SK-N-SH (cell line): ENCODE measurements around the gene EIF4E1B. TPM values are rescaled to one million over a fixed set of nuclear protein-coding genes. Genes with fewer than 3 reads are reported as not detected.

Experiments
- CTCF ChIA-PET: fragments of 300-600, 350-600 bp; formaldehyde crosslinking; extraction: SDS; loops from one replicate; lab custom pipeline; 2021; lab: Yijun Ruan, JAX
- POLR2A ChIA-PET: fragments of 350-600 bp; sonication (Branson Sonifier 250); formaldehyde crosslinking; extraction: SDS; loops from one replicate; lab custom pipeline; 2020; ENCODE audit warnings: antibody characterized with exemption, inconsistent platforms; lab: Yijun Ruan, JAX
- DNase-seq: peaks from one replicate; pipeline ENCODE4 v3.0.0; 2012
- H2AFZ ChIP-seq: fragments of 200-600 bp; sonication (generic); 2 replicates; pipeline ENCODE4 v1.8.1; 2016; ENCODE audit warnings: antibody characterized with exemption, mild to moderate bottlenecking, low read depth
- H3F3A ChIP-seq: fragments of 200-600 bp; sonication (generic); replicated peaks from 2 replicates; pipeline ENCODE3; 2016; ENCODE audit warnings: antibody characterized with exemption, mild to moderate bottlenecking; ENCODE audit not compliant: insufficient read depth
- H3K27ac ChIP-seq, 2 experiments: fragments of 200-500 bp in 1 of 2; fragments of 200-600 bp in 1 of 2; sonication (Bioruptor generic) in 1 of 2; sonication (generic), shearing (Covaris generic) in 1 of 2; 2 replicates each; pipeline versions ENCODE4 v1.5.1 to v1.6.1; 2014 to 2016; ENCODE audit warnings: low read depth in 2 of 2, inconsistent platforms in 1 of 2, low read length in 1 of 2, mild to moderate bottlenecking in 1 of 2, mixed read lengths in 1 of 2
- H3K27me3 ChIP-seq: fragments of 200-600 bp; sonication (generic), shearing (Covaris generic); 2 replicates; pipeline ENCODE4 v1.6.1; 2016; ENCODE audit warnings: mixed run types; ENCODE audit not compliant: insufficient read depth
- H3K36me3 ChIP-seq, 2 experiments: fragments of 200-500 bp in 1 of 2; fragments of 200-600 bp in 1 of 2; sonication (Bioruptor generic) in 1 of 2; sonication (generic) in 1 of 2; replicated peaks in 1 of 2; 2 replicates each; pipeline versions ENCODE3 to v1.5.1; 2014 to 2016; ENCODE audit warnings: low read length in 1 of 2, mild to moderate bottlenecking in 1 of 2; ENCODE audit not compliant: insufficient read depth in 2 of 2, control insufficient read depth in 1 of 2
- H3K4me1 ChIP-seq, 2 experiments: fragments of 200-500 bp in 1 of 2; fragments of 200-600 bp in 1 of 2; sonication (Bioruptor generic) in 1 of 2; sonication (generic), shearing (Covaris generic) in 1 of 2; 2 replicates each; pipeline versions ENCODE4 v1.5.1 to v1.6.1; 2014 to 2016; ENCODE audit warnings: low read depth in 1 of 2, low read length in 1 of 2, mixed run types in 1 of 2; ENCODE audit not compliant: insufficient read depth in 2 of 2, control insufficient read depth in 1 of 2
- H3K4me2 ChIP-seq: fragments of 200-600 bp; sonication (generic), shearing (Covaris generic); 2 replicates; pipeline ENCODE4 v1.6.1; 2017; ENCODE audit warnings: mixed run types
- H3K4me3 ChIP-seq, 2 experiments: fragments of 200-500 bp in 1 of 2; fragments of 200-600 bp in 1 of 2; sonication (Bioruptor generic) in 1 of 2; sonication (generic), shearing (Covaris generic) in 1 of 2; 2 replicates each; pipeline versions ENCODE4 v1.5.1 to v1.8.1; 2014 to 2016; ENCODE audit warnings: low read depth in 2 of 2, inconsistent platforms in 1 of 2, low read length in 1 of 2, mild to moderate bottlenecking in 1 of 2, mixed read lengths in 1 of 2, moderate library complexity in 1 of 2
- H3K79me2 ChIP-seq: fragments of 200-600 bp; sonication (generic); 2 replicates; pipeline ENCODE4 v1.8.1; 2017; ENCODE audit warnings: mild to moderate bottlenecking; ENCODE audit not compliant: insufficient read depth
- H3K9ac ChIP-seq: fragments of 200-600 bp; sonication (generic); 2 replicates; pipeline ENCODE4 v1.6.1; 2017; ENCODE audit warnings: mixed run types
- H3K9me2 ChIP-seq: fragments of 200-600 bp; sonication (generic); 2 replicates; pipeline ENCODE4 v1.6.1; 2017; ENCODE audit warnings: mixed run types
- H3K9me3 ChIP-seq: fragments of 200-600 bp; sonication (generic); 2 replicates; pipeline ENCODE4 v1.6.1; 2017; ENCODE audit warnings: mixed run types, mild to moderate bottlenecking, moderate library complexity
- H4K20me1 ChIP-seq: fragments of 200-600 bp; sonication (generic); 2 replicates; pipeline ENCODE4 v1.6.1; 2017; ENCODE audit warnings: mild to moderate bottlenecking, mixed run types; ENCODE audit not compliant: insufficient read depth
- ELF1 ChIP-seq: IDR thresholded peaks from 2 replicates; pipeline ENCODE4 v1.4.0; 2012
- FOSL2 ChIP-seq: IDR thresholded peaks from 2 replicates; pipeline ENCODE4 v1.4.0; 2012; ENCODE audit warnings: low read depth, mild to moderate bottlenecking, moderate library complexity, borderline replicate concordance
- FOXJ3 ChIP-seq: sonication (generic); formaldehyde crosslinking; IDR thresholded peaks from 2 replicates; pipeline ENCODE4 v1.5.1; 2020; ENCODE audit warnings: mild to moderate bottlenecking, missing genetic modification reagents
- FOXM1 ChIP-seq: IDR thresholded peaks from 2 replicates; pipeline ENCODE4 v1.4.0; 2012; ENCODE audit warnings: low read depth, mild to moderate bottlenecking
- GABPA ChIP-seq: IDR thresholded peaks from 2 replicates; pipeline ENCODE4 v1.4.0; 2012; ENCODE audit warnings: low read depth, mild to moderate bottlenecking
- GATA2 ChIP-seq: sonication (generic); formaldehyde crosslinking; IDR thresholded peaks from 2 replicates; pipeline ENCODE4 v1.5.0; 2020; ENCODE audit warnings: mild to moderate bottlenecking, missing genetic modification reagents
- MXI1 ChIP-seq: IDR thresholded peaks from 2 replicates; pipeline ENCODE4 v1.6.1; 2012; ENCODE audit warnings: mild to moderate bottlenecking, low read depth, low read length, improper control_type of control experiment
- NFIC ChIP-seq: IDR thresholded peaks from 2 replicates; pipeline ENCODE4 v1.4.0; 2012; ENCODE audit warnings: borderline replicate concordance
- NRF1 ChIP-seq: IDR thresholded peaks from 2 replicates; pipeline ENCODE4 v1.6.1; 2012; ENCODE audit warnings: low read depth, mild to moderate bottlenecking, low read length
- POLR2AphosphoS5 ChIP-seq: IDR thresholded peaks from 2 replicates; pipeline ENCODE4 v1.6.1; 2012; ENCODE audit warnings: low read depth, low read length
- RAD21 ChIP-seq: IDR thresholded peaks from 2 replicates; pipeline ENCODE4 v1.6.1; 2012; ENCODE audit warnings: mild to moderate bottlenecking, low read length
- RCOR1 ChIP-seq: fragments of 150-350 bp; IDR thresholded peaks from 2 replicates; pipeline ENCODE4 v1.6.1; 2017; ENCODE audit warnings: antibody characterized with exemption, low read length
- RFX5 ChIP-seq: IDR thresholded peaks from 2 replicates; pipeline ENCODE4 v1.6.1; 2012; ENCODE audit warnings: mild to moderate bottlenecking, improper control_type of control experiment, low read length
- RXRA ChIP-seq: IDR thresholded peaks from 2 replicates; pipeline ENCODE4 v1.4.0; 2012; ENCODE audit warnings: low read depth, mild to moderate bottlenecking, borderline replicate concordance
- SMC3 ChIP-seq: IDR thresholded peaks from 2 replicates; pipeline ENCODE4 v1.6.1; 2012; ENCODE audit warnings: low read depth, low read length, improper control_type of control experiment
- TCF12 ChIP-seq: IDR thresholded peaks from 2 replicates; pipeline ENCODE4 v1.4.0; 2012
- TEAD4 ChIP-seq: IDR thresholded peaks from 2 replicates; pipeline ENCODE4 v1.4.0; 2012; ENCODE audit warnings: mild to moderate bottlenecking, borderline replicate concordance; ENCODE audit not compliant: insufficient read depth
- YY1 ChIP-seq: IDR thresholded peaks from 2 replicates; pipeline ENCODE4 v1.4.0; 2012; ENCODE audit warnings: low read depth, mild to moderate bottlenecking
- WGBS: methylation state at CpG from one replicate; pipeline ENCODE4 v1.1.6; 2017; ENCODE audit warnings: low lambda C conversion rate; 5-methylcytosine and 5-hydroxymethylcytosine counted together
- polyA plus RNA-seq, 3 experiments: library from polyadenylated mRNA; depleted of rRNA; stranded (reverse); fragments of >200 nt; gene quantifications; 2 replicates each; pipeline ENCODE4 v1.2.3, GENCODE V29; 2012
- TF ChIP-seq, protein P1 (sequence below): IDR thresholded peaks from 2 replicates; pipeline ENCODE4 v1.4.0; 2012; ENCODE audit warnings: low read depth, borderline replicate concordance
- TF ChIP-seq, protein P2 (sequence below): fragments of 150-350 bp; IDR thresholded peaks from 2 replicates; pipeline ENCODE4 v1.6.1; 2016; ENCODE audit warnings: mild to moderate bottlenecking, low read depth, low read length
- TF ChIP-seq, protein P3 (sequence below): fragments of 150-350 bp; IDR thresholded peaks from 2 replicates; pipeline ENCODE4 v1.6.1; 2017; ENCODE audit warnings: antibody characterized with exemption, low read length, low read depth, borderline replicate concordance
- TF ChIP-seq, protein P4 (sequence below): IDR thresholded peaks from 2 replicates; pipeline ENCODE4; 2012
- TF ChIP-seq, protein P5 (sequence below): fragments of 200-600 bp; sonication (generic); IDR thresholded peaks from 2 replicates; pipeline ENCODE4 v1.6.1; 2017; ENCODE audit warnings: antibody characterized with exemption, mild to moderate bottlenecking, moderate library complexity

Gene EIF4E1B
- polyA plus RNA-seq, 1 of the 3 experiments (the other 2 are of a cell fraction) = not detected

DNA sequence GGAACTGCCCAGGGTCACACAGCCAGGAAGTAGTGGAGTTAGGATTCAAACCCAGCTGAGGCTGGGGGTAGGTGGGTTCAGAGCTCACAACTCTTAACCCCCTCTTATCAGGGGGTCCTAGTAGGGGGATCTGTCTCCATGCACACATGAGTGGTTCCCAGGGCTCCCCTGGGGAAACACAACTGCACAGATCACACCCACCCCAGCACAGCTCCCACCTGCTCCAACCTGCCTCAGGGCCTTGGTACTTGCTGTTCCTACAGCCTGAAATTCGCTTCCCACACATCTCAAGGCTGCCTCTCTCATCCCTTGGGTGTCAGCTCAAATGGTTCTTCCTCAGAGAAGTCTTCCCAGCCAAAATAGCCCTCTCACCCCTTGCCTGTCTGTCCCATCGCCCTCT, 5.0 kb upstream of the EIF4E1B start (continued):
- TF ChIP-seq, protein P1, sequence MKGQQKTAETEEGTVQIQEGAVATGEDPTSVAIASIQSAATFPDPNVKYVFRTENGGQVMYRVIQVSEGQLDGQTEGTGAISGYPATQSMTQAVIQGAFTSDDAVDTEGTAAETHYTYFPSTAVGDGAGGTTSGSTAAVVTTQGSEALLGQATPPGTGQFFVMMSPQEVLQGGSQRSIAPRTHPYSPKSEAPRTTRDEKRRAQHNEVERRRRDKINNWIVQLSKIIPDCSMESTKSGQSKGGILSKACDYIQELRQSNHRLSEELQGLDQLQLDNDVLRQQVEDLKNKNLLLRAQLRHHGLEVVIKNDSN = no peak
- TF ChIP-seq SMC3 (no peak), RAD21 (no peak), RXRA (no peak), NFIC (no peak), TEAD4 (no peak), MXI1 (no peak), RFX5 (no peak), FOXJ3 (CRISPR knock-in tag) (no peak), TCF12 (no peak)
- TF ChIP-seq, protein P2, sequence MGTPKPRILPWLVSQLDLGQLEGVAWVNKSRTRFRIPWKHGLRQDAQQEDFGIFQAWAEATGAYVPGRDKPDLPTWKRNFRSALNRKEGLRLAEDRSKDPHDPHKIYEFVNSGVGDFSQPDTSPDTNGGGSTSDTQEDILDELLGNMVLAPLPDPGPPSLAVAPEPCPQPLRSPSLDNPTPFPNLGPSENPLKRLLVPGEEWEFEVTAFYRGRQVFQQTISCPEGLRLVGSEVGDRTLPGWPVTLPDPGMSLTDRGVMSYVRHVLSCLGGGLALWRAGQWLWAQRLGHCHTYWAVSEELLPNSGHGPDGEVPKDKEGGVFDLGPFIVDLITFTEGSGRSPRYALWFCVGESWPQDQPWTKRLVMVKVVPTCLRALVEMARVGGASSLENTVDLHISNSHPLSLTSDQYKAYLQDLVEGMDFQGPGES = no peak
- TF ChIP-seq, protein P3, sequence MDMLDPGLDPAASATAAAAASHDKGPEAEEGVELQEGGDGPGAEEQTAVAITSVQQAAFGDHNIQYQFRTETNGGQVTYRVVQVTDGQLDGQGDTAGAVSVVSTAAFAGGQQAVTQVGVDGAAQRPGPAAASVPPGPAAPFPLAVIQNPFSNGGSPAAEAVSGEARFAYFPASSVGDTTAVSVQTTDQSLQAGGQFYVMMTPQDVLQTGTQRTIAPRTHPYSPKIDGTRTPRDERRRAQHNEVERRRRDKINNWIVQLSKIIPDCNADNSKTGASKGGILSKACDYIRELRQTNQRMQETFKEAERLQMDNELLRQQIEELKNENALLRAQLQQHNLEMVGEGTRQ = no peak

DNA sequence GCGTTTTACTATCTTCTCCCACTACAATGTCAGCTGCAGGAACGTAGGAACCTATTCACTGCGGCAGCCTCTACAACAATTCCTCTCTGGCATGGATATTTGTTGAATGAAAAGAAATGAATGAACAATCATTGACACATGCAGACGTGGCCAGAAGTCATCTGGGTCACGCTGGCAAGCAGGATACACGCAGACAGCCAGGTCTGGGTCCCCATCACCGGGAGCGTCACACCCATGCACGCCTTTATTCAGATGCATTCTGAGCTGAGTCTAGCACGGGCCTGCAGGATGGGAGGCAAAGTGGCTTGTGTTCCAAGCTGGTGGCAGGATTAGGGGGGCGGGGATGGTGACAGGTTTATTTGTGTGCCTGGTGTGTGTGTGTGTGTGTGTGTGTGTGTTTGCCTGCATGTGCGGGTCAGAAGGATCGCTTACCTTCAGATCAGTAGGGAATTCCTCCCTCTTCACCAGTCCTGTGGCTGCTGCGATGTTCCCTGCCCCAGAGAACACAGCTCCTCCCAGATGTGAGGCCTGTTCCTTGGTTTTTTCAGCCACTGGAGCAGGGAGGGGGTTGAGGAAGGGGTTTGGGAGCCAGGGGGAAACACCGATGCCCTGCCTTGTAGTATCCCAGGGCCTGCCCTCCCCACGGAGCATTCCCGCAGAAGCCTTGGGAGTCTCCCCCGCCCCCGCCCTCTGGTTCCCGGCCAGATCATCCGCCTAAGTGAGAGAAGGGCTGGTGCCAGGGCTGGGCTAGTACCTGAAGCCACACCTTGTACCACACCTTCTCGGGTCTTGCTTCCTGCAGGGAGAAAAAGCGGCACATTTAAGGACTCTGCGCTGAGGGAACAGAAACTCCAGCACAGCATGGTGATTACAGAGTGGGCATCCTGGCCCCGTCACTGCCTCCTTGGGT, 4.3 kb upstream of the EIF4E1B start:
- H3K4me3 ChIP-seq = no peak overlapping the region
- no peaks in the 10 kb centered on the region for H3F3A ChIP-seq
- ChIA-PET CTCF (interaction anchor here (1.5 kb wide), 1 partner anchor 47 kb away, joined by 4 read pairs; no protein-coding TSS in a partner anchor), POLR2A (no interaction called here)
- no peak overlapping the region for H3K27ac ChIP-seq
- DNase-seq = no peak
- H3K79me2 ChIP-seq = no peaks in the 10 kb centered on the region
- no peak overlapping the region for H2AFZ ChIP-seq
- no peaks in the 10 kb centered on the region for H3K36me3 ChIP-seq
- H3K9me2 ChIP-seq = no peaks in the 10 kb centered on the region
- H3K4me1 ChIP-seq = peaks cover 0 to 16% of the 10 kb centered on the region in 2 experiments; a peak in 1 of 4 replicates
- no peaks in the 10 kb centered on the region for H4K20me1 ChIP-seq
- 73% methylated on average over 11 of the region's 25 CpGs for WGBS
- H3K4me2 ChIP-seq = no peak overlapping the region
- H3K27me3 ChIP-seq = peaks cover 16% of the 10 kb centered on the region; the same call in 1 of the 2 replicates
- no peak overlapping the region for H3K9ac ChIP-seq
- no peaks in the 10 kb centered on the region for H3K9me3 ChIP-seq
- TF ChIP-seq, protein P4, sequence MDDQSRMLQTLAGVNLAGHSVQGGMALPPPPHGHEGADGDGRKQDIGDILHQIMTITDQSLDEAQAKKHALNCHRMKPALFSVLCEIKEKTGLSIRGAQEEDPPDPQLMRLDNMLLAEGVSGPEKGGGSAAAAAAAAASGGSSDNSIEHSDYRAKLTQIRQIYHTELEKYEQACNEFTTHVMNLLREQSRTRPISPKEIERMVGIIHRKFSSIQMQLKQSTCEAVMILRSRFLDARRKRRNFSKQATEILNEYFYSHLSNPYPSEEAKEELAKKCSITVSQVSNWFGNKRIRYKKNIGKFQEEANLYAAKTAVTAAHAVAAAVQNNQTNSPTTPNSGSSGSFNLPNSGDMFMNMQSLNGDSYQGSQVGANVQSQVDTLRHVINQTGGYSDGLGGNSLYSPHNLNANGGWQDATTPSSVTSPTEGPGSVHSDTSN = no peak
- TF ChIP-seq GATA2 (CRISPR knock-in tag) (no peak), ELF1 (no peak), FOXM1 (no peak), MXI1 (no peak), GABPA (no peak), YY1 (no peak), POLR2AphosphoS5 (no peak), NRF1 (no peak), RXRA (no peak), FOSL2 (no peak), FOXJ3 (CRISPR knock-in tag) (no peak), NFIC (no peak), RCOR1 (no peak)
- TF ChIP-seq, protein P1 = no peak
- TF ChIP-seq, protein P5, sequence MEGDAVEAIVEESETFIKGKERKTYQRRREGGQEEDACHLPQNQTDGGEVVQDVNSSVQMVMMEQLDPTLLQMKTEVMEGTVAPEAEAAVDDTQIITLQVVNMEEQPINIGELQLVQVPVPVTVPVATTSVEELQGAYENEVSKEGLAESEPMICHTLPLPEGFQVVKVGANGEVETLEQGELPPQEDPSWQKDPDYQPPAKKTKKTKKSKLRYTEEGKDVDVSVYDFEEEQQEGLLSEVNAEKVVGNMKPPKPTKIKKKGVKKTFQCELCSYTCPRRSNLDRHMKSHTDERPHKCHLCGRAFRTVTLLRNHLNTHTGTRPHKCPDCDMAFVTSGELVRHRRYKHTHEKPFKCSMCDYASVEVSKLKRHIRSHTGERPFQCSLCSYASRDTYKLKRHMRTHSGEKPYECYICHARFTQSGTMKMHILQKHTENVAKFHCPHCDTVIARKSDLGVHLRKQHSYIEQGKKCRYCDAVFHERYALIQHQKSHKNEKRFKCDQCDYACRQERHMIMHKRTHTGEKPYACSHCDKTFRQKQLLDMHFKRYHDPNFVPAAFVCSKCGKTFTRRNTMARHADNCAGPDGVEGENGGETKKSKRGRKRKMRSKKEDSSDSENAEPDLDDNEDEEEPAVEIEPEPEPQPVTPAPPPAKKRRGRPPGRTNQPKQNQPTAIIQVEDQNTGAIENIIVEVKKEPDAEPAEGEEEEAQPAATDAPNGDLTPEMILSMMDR = no peak
